Measurements from ENCODE around the gene ITGA5.

- TF ChIP-seq, protein P1, sequence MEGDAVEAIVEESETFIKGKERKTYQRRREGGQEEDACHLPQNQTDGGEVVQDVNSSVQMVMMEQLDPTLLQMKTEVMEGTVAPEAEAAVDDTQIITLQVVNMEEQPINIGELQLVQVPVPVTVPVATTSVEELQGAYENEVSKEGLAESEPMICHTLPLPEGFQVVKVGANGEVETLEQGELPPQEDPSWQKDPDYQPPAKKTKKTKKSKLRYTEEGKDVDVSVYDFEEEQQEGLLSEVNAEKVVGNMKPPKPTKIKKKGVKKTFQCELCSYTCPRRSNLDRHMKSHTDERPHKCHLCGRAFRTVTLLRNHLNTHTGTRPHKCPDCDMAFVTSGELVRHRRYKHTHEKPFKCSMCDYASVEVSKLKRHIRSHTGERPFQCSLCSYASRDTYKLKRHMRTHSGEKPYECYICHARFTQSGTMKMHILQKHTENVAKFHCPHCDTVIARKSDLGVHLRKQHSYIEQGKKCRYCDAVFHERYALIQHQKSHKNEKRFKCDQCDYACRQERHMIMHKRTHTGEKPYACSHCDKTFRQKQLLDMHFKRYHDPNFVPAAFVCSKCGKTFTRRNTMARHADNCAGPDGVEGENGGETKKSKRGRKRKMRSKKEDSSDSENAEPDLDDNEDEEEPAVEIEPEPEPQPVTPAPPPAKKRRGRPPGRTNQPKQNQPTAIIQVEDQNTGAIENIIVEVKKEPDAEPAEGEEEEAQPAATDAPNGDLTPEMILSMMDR (IDR thresholded peaks at IDR 0.05), result no peak
- no peak for TF ChIP-seq POLR2A (IDR thresholded peaks at IDR 0.05)
These were observed 2.1 kb downstream of the ITGA5 start for GRCh38 chr12:54416687-54417603.

All from prostate gland (tissue), 2 donors.